DND-41 (cell line): ENCODE results near the gene DPH1.

Experiments used
- ATAC-seq: fragments of 200-7000 bp; cut with Tn5 transposase; 3 replicates; pipeline ENCODE4 v1.9.1; 2021; ENCODE audit warnings: low read depth; ENCODE audit not compliant: insufficient read depth
- DNase-seq: peaks from one replicate; pipeline ENCODE4 v3.0.0-alpha.2; 2020
- H2AFZ ChIP-seq: 2 replicates; pipeline ENCODE4 v1.6.0; 2012; ENCODE audit warnings: low read depth, low read length
- H3K27ac ChIP-seq: 2 replicates; pipeline ENCODE4 v1.5.1; 2012; ENCODE audit warnings: low read length, inconsistent platforms
- H3K27me3 ChIP-seq: fragments of 200-600 bp; sonication (generic); 2 replicates; pipeline ENCODE4 v1.6.0; 2012; ENCODE audit warnings: low read length, mild to moderate bottlenecking, inconsistent platforms; ENCODE audit not compliant: insufficient read depth, poor library complexity
- H3K36me3 ChIP-seq: 2 replicates; pipeline ENCODE4 v1.5.1; 2012; ENCODE audit warnings: low read length, inconsistent platforms; ENCODE audit not compliant: insufficient read depth
- H3K4me1 ChIP-seq: 2 replicates; pipeline ENCODE4 v1.5.1; 2012; ENCODE audit warnings: mild to moderate bottlenecking, low read length; ENCODE audit not compliant: insufficient read depth
- H3K4me2 ChIP-seq: 2 replicates; pipeline ENCODE4 v1.6.0; 2012; ENCODE audit warnings: mild to moderate bottlenecking, moderate library complexity, low read length, inconsistent platforms; ENCODE audit not compliant: insufficient read depth
- H3K4me3 ChIP-seq, 2 experiments: fragments of 200-600 bp in 1 of 2; shearing (Covaris generic) in 1 of 2; 2 replicates each; pipeline ENCODE4 v1.5.1; 2012 to 2016; ENCODE audit warnings: inconsistent platforms in 2 of 2, low read length in 2 of 2, mild to moderate bottlenecking in 2 of 2, low read depth in 1 of 2, moderate library complexity in 1 of 2
- H3K79me2 ChIP-seq: 2 replicates; pipeline ENCODE4 v1.6.0; 2012; ENCODE audit warnings: low read length, inconsistent platforms; ENCODE audit not compliant: insufficient read depth
- H3K9ac ChIP-seq: 2 replicates; pipeline ENCODE4 v1.6.0; 2012; ENCODE audit warnings: low read depth, mild to moderate bottlenecking, inconsistent platforms, low read length, moderate library complexity
- H3K9me3 ChIP-seq: 2 replicates; pipeline ENCODE4 v1.5.1; 2012; ENCODE audit warnings: low read length, moderate library complexity, mild to moderate bottlenecking, inconsistent platforms; ENCODE audit not compliant: insufficient read depth, severe bottlenecking
- H4K20me1 ChIP-seq: 2 replicates; pipeline ENCODE4 v1.6.0; 2012; ENCODE audit warnings: low read length; ENCODE audit not compliant: insufficient read depth
- CTCF ChIP-seq: IDR thresholded peaks from 2 replicates; pipeline ENCODE4 v1.5.1; 2012; ENCODE audit warnings: borderline replicate concordance, low read length, moderate library complexity, mild to moderate bottlenecking; ENCODE audit not compliant: poor library complexity, severe bottlenecking; ENCODE audit errors: extremely low read depth
- EZH2 ChIP-seq: IDR thresholded peaks from 3 replicates; pipeline ENCODE4 v1.6.1; 2012; ENCODE audit warnings: borderline replicate concordance, low read depth, mild to moderate bottlenecking, moderate library complexity, low read length, inconsistent platforms; ENCODE audit not compliant: severe bottlenecking

DPH1 gene

GRCh38 chr17:2044263-2044894 is 14.4 kb downstream of the DPH1 start:
- H3K27ac ChIP-seq, result no peak overlapping the region
- no peak for ATAC-seq
- no peak overlapping the region for H2AFZ ChIP-seq
- no peak overlapping the region for H3K4me3 ChIP-seq
- H3K4me2 ChIP-seq, result no peak overlapping the region
- DNase-seq, result no peak
- H3K79me2 ChIP-seq, result peaks cover 18% of the 10 kb centered on the region
- no peaks in the 10 kb centered on the region for H3K27me3 ChIP-seq
- peaks cover 8% of the 10 kb centered on the region; the same call in 1 of the 2 replicates for H4K20me1 ChIP-seq
- H3K4me1 ChIP-seq, result peaks cover 30% of the 10 kb centered on the region
- H3K36me3 ChIP-seq, result peaks cover 41% of the 10 kb centered on the region
- no peak overlapping the region for H3K9ac ChIP-seq
- TF ChIP-seq CTCF (no peak), EZH2 (no peak)
- no peaks in the 10 kb centered on the region for H3K9me3 ChIP-seq

GRCh38 chr17:2047590-2047989 is 17.6 kb downstream of the DPH1 start:
- Histone ChIP-seq H4K20me1 (peaks cover 17% of the 10 kb centered on the region), H3K9ac (no peak overlapping the region), H2AFZ (no peak overlapping the region), H3K27me3 (peaks cover 14% of the 10 kb centered on the region), H3K36me3 (peaks cover 20% of the 10 kb centered on the region), H3K9me3 (no peaks in the 10 kb centered on the region), H3K4me1 (peaks cover 46% of the 10 kb centered on the region), H3K4me2 (no peak overlapping the region), H3K4me3 (no peak overlapping the region), H3K27ac (no peak overlapping the region), H3K79me2 (peaks cover 12% of the 10 kb centered on the region)
- TF ChIP-seq EZH2 (no peak), CTCF (no peak)
- ATAC-seq, result no peak
- DNase-seq, result no peak

- peak overlapping the region; percentile 76 for H3K4me2 ChIP-seq
- no peak overlapping the region for H3K9ac ChIP-seq
- H2AFZ ChIP-seq, result no peak overlapping the region
- peaks cover 20% of the 10 kb centered on the region for H3K27me3 ChIP-seq
- peaks cover 8% of the 10 kb centered on the region for H3K36me3 ChIP-seq
- no peak for ATAC-seq
- H4K20me1 ChIP-seq, result peaks cover 22% of the 10 kb centered on the region
- no peaks in the 10 kb centered on the region for H3K9me3 ChIP-seq
- no peak for DNase-seq
- no peak for TF ChIP-seq CTCF
- no peak for TF ChIP-seq EZH2
- H3K79me2 ChIP-seq, result peaks cover under 1% of the 10 kb centered on the region; the same call in 1 of the 2 replicates
- peaks cover 46% of the 10 kb centered on the region for H3K4me1 ChIP-seq
- peak overlapping the region in 1 of 2 experiments; percentile 74; a peak in 1 of 4 replicates for H3K4me3 ChIP-seq
- H3K27ac ChIP-seq, result no peak overlapping the region
Measured at GRCh38 chr17:2048805-2049204, 18.9 kb downstream of the DPH1 start.
